Measurements from ENCODE around the gene PGF.

Gene PGF

GRCh38 chr14:74907744-74908143 lies 47.7 kb downstream of the PGF start:
- DNase-seq (ENCODE audit: low read depth), result no peak
- TF ChIP-seq CTCF (conservative IDR thresholded peaks at IDR 0.05; ENCODE audit: low read depth, low read length), result no peak
- H3K4me3 ChIP-seq (ENCODE audit: low read length), result no peak overlapping the region

GRCh38 chr14:74906925-74907521 lies 48.4 kb downstream of the PGF start:
- H3K4me3 ChIP-seq (ENCODE audit: low read length), result no peak overlapping the region
- TF ChIP-seq CTCF (conservative IDR thresholded peaks at IDR 0.05; ENCODE audit: low read depth, low read length), result peak; percentile 41
- no peak for DNase-seq (ENCODE audit: low read depth)

GRCh38 chr14:74905595-74906142 lies 49.7 kb downstream of the PGF start:
- peak; percentile 98 for TF ChIP-seq CTCF (conservative IDR thresholded peaks at IDR 0.05; ENCODE audit: low read depth, low read length)
- DNase-seq (ENCODE audit: low read depth), result no peak
- no peak overlapping the region for H3K4me3 ChIP-seq (ENCODE audit: low read length)

GRCh38 chr14:74904635-74905503 lies 50.5 kb downstream of the PGF start:
- H3K4me3 ChIP-seq (ENCODE audit: low read length), result no peak overlapping the region
- no peak for DNase-seq (ENCODE audit: low read depth)
- no peak for TF ChIP-seq CTCF (conservative IDR thresholded peaks at IDR 0.05; ENCODE audit: low read depth, low read length)

- H3K4me3 ChIP-seq (ENCODE audit: low read length), result no peak overlapping the region
- no peak for DNase-seq (ENCODE audit: low read depth)
- TF ChIP-seq CTCF (conservative IDR thresholded peaks at IDR 0.05; ENCODE audit: low read depth, low read length), result no peak
Measured at GRCh38 chr14:74902941-74903705, 52.3 kb downstream of the PGF start.

GRCh38 chr14:74898694-74899093 lies 56.7 kb downstream of the PGF start:
- H3K4me3 ChIP-seq (ENCODE audit: low read length), result no peak overlapping the region
- DNase-seq (ENCODE audit: low read depth), result no peak

More at GRCh38 chr14:74898694-74899093, 56.7 kb downstream of the PGF start:
- TF ChIP-seq CTCF (conservative IDR thresholded peaks at IDR 0.05; ENCODE audit: low read depth, low read length), result no peak

Data from retinal pigment epithelial cell (primary cell).